GM10248 (cell line): ENCODE results near the gene COX5A.
"Not testable (repeated sequence)": the region's sequence is repeated elsewhere in the genome, so short reads cannot be mapped to it uniquely, and the experiment has no call there.

Experiments
- CTCF ChIA-PET: fragments of 300-600 bp; sonication (Branson Sonifier 250); formaldehyde crosslinking; extraction: SDS; loops from one replicate; lab custom pipeline; 2021; ENCODE audit warnings: antibody characterized with exemption; lab: Yijun Ruan, JAX
- POLR2A ChIA-PET: fragments of 350-650 bp; sonication (Branson Sonifier 250); formaldehyde crosslinking; extraction: SDS; loops from one replicate; lab custom pipeline; 2020; ENCODE audit warnings: antibody characterized with exemption; lab: Yijun Ruan, JAX
- DNase-seq: peaks from one replicate; pipeline ENCODE4 v3.0.0; 2012; ENCODE audit errors: extremely low spot score
- TF ChIP-seq, protein P1 (sequence below): IDR thresholded peaks from 2 replicates; pipeline ENCODE4 v1.5.1; 2012; ENCODE audit warnings: mild to moderate bottlenecking, low read depth; ENCODE audit errors: extremely low read depth, missing control alignments, control extremely low read depth

COX5A gene

DNA sequence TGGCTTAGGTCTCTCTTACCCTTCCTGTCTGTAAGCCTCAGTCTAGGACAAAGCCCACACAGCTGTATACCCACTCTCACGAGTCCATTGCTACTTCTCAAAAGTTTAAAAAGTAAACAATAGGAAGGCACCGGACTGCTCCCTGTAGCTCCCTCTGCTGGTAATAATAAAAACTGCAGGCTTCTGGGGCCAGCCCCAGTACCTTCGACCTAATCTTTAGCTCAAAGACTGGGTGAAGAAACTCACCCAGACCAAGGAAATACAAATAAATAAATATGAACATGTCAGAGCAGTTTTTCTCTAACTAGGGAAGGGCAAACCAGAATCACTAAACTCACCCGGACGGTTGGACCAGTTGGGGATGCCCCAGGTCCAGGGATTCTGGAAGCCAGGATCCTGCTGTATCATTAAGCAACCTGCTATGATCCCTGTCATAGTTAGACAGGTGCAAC lies 36.2 kb downstream of the COX5A start:
- TF ChIP-seq, protein P1, sequence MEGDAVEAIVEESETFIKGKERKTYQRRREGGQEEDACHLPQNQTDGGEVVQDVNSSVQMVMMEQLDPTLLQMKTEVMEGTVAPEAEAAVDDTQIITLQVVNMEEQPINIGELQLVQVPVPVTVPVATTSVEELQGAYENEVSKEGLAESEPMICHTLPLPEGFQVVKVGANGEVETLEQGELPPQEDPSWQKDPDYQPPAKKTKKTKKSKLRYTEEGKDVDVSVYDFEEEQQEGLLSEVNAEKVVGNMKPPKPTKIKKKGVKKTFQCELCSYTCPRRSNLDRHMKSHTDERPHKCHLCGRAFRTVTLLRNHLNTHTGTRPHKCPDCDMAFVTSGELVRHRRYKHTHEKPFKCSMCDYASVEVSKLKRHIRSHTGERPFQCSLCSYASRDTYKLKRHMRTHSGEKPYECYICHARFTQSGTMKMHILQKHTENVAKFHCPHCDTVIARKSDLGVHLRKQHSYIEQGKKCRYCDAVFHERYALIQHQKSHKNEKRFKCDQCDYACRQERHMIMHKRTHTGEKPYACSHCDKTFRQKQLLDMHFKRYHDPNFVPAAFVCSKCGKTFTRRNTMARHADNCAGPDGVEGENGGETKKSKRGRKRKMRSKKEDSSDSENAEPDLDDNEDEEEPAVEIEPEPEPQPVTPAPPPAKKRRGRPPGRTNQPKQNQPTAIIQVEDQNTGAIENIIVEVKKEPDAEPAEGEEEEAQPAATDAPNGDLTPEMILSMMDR, result peak; percentile 76
- POLR2A ChIA-PET, result interaction anchor here (0.6 to 1.2 kb wide), 3 partner anchors 31 to 483 kb away, joined by 3 to 4 read pairs (median 3); no protein-coding TSS in a partner anchor
- CTCF ChIA-PET, result interaction anchor here (0.7 to 8.2 kb wide), 67 partner anchors 10 to 713 kb away, joined by 3 to 131 read pairs (median 5); partner anchors contain the start of genes ARID3B, C15orf39, COX5A and CSK
- DNase-seq, result peak; percentile 77

DNA sequence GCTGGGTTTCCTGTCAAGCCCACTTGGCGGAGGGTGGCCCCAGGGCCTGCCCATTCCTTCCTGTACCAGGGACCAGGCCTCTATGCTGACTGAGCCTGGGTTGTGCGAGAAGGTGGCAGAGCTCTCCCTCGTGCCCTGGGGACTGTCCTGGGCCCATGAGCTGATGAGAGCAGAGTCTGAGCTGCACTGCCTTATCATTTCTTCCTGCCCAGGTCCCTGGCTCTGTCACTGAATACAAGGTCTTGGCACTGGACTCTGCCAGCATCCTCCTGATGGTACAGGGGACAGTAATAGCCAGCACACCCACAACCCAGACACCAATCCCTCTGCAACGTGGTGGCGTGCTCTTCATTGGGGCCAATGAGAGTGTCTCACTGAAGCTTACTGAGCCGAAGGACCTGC lies 40.6 kb downstream of the COX5A start:
- ChIA-PET CTCF (interaction anchor here (0.7 to 8.2 kb wide), 9 partner anchors 6 to 307 kb away, joined by 3 to 101 read pairs (median 4); partner anchors contain the start of genes FAM219B and MPI), POLR2A (no interaction called here)
- TF ChIP-seq, protein P1, result no peak
- no peak for DNase-seq

DNA sequence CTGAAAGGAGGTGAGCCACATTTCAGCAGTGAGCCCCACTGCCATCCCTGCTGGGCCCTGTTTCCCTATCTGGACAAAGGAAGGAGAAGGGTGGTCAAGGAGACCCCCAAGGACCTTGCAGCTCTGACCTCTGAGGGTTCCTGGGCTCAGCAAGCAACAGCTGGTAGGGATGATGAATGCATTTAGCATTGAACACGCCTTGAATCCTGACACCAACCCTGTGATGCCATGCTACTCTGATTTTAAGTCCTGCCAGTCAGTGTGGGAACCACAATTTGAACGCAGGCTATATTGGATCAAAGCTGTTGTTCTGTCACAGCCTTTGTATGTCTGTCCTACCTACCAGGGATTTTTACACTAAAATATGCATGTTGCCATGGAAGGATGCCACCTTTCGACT lies 41.6 kb downstream of the COX5A start:
- ChIA-PET CTCF (interaction anchor here (1.2 to 2.6 kb wide), 5 partner anchors 10 to 125 kb away, joined by 3 to 7 read pairs (median 4); partner anchors contain the start of gene FAM219B), POLR2A (interaction anchor here (1.0 to 1.6 kb wide), 2 partner anchors 11 to 26 kb away, joined by 3 read pairs; partner anchors contain the start of gene FAM219B)
- no peak for DNase-seq
- TF ChIP-seq, protein P1, result no peak

DNA sequence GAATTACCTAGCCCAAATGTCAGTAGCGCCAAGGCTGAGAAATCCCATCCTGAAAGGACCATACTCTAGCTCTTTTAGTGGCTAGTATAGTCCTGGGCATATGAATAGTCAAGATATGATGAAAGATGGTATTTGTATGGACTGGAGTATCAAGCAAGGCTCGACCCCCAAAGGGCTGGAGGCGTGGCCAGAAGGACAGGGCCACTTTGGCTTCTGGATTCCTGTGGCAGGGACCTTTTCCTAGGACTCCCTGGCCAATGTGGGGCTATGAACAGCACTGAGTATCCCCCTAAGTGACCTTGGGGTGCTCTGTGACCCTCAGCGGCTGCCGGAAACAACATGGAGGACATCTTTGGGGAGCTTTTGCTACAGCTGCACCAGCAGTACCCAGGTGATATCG lies 42.0 kb downstream of the COX5A start:
- CTCF ChIA-PET, result interaction anchor here (0.8 to 2.6 kb wide), 3 partner anchors 12 to 127 kb away, joined by 3 to 6 read pairs (median 4); no protein-coding TSS in a partner anchor
- POLR2A ChIA-PET, result interaction anchor here (1.0 to 1.6 kb wide), 2 partner anchors 11 to 26 kb away, joined by 3 read pairs; partner anchors contain the start of gene FAM219B
- TF ChIP-seq, protein P1, result no peak
- no peak for DNase-seq

DNA sequence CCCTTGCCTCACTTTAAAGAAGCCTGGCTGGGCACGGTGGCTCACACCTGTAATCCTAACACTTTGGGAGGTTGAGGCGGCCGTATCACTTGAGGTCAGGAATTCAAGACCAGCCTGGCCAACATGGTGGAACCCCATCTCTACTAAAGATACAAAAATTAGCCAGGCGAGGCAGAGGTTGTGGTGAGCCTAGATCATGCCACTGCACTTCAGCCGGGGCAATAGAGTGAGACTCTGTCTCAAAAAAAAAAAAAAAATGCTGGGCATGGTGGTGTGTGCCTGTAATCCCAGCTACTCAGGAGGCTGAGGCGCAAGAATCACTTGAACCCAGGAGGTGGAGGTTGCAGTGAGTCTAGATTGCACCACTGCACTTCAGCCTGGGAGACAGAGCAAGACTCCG lies 43.5 kb downstream of the COX5A start:
- not testable (repeated sequence) for DNase-seq
- POLR2A ChIA-PET, result interaction anchor here (1.0 kb wide), 1 partner anchor 17 kb away, joined by 4 read pairs; no protein-coding TSS in a partner anchor
- CTCF ChIA-PET, result interaction anchor here (6.3 kb wide), 1 partner anchor 7 kb away, joined by 101 read pairs; no protein-coding TSS in a partner anchor

DNA sequence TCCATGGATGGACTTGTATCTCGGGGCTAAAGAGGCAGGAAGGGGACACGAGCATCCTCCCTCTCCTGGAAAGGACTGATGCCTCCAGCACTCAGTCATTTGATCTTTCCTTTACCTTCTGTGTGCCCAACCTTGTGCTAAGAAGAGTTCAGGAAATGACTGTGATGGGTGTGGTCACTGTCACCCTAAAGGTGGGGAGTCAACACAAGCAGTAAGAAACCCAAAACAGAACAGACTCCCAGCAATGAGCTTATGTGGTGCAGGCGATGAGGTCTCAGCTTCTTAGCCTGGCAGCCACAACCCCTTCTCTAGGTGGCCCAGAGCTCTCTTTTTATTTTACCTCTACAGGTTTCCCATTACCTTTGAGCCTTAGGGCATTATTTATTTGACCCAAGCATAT lies 44.2 kb downstream of the COX5A start:
- POLR2A ChIA-PET, result interaction anchor here (0.7 to 1.0 kb wide), 2 partner anchors 17 to 568 kb away, joined by 4 read pairs; no protein-coding TSS in a partner anchor
- CTCF ChIA-PET, result interaction anchor here (0.7 to 6.3 kb wide), 3 partner anchors 8 to 11 kb away, joined by 3 to 101 read pairs (median 3); no protein-coding TSS in a partner anchor

More for the DNA sequence above, 44.2 kb downstream of the COX5A start:
- no peak for DNase-seq
- TF ChIP-seq, protein P1, result no peak
